Nephron (organoid): ENCODE results near the gene SLC35F6.

ENCODE experiments used
- H3K27ac Mint-ChIP-seq, 3 experiments: 2 replicates each; pipeline ENCODE4 v1.8.0; 2020; ENCODE audit warnings: mixed read lengths in 3 of 3, mild to moderate bottlenecking in 2 of 3, moderate library complexity in 1 of 3
- H3K27me3 Mint-ChIP-seq: 2 replicates; pipeline ENCODE4 v1.8.0; 2021; ENCODE audit warnings: low read depth, mild to moderate bottlenecking, moderate library complexity, mixed read lengths
- H3K36me3 Mint-ChIP-seq: 2 replicates; pipeline ENCODE4 v1.8.0; 2020; ENCODE audit warnings: low read depth, mixed read lengths
- H3K4me1 Mint-ChIP-seq: 2 replicates; pipeline ENCODE4 v1.8.0; 2020; ENCODE audit warnings: mixed read lengths
- H3K4me3 Mint-ChIP-seq, 3 experiments: 2 replicates each; pipeline ENCODE4 v1.8.0; 2020; ENCODE audit warnings: mild to moderate bottlenecking in 3 of 3, mixed read lengths in 3 of 3, moderate library complexity in 2 of 3
- H3K9me3 Mint-ChIP-seq: 2 replicates; pipeline ENCODE4 v1.8.0; 2020; ENCODE audit warnings: mixed read lengths
- CTCF ChIP-seq, 3 experiments: fragments of 200-600 bp; sonication (generic); IDR thresholded peaks; one replicate each; pipeline ENCODE4 v1.5.0; 2021; ENCODE audit warnings: antibody characterized with exemption in 3 of 3; ENCODE audit not compliant: unreplicated experiment in 3 of 3

SLC35F6 gene

DNA sequence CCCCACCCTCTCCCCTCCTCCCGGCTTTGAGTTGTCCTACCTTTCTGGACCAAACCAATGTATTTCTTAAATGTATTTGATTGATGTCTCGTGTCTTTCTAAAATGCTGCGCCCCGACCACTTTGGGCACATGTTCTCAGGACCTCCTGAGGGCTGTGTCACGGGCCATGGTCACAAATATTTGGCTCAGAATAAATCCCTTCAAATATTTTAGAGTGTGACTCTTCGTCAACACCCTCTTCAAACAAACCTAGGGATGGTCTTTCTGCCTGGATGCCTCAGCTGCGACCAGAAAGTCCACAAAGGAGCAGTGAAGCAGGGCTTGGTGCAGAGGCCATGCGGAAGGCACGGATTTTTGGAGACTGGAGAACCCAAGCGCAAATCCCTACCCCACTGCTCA lies 1.1 kb upstream of the SLC35F6 start:
- Mint-ChIP-seq H3K27ac (no peak overlapping the region), H3K36me3 (no peaks in the 10 kb centered on the region), H3K4me1 (peaks cover 25% of the 10 kb centered on the region), H3K4me3 (peak overlapping the region; percentile 89 to 93 (median 90)), H3K9me3 (no peaks in the 10 kb centered on the region), H3K27me3 (peaks cover 9% of the 10 kb centered on the region)
- no peak for TF ChIP-seq CTCF (IDR thresholded peaks at IDR 0.05; ENCODE audit: unreplicated experiment in 3 of 3)

GRCh38 chr2:26764906-26765305 lies 822 bp downstream of the SLC35F6 start:
- Mint-ChIP-seq H3K27ac (peak overlapping the region in 2 of 3 experiments; percentile 2 to 13), H3K4me3 (peak overlapping the region; percentile 89 to 93 (median 90)), H3K36me3 (no peaks in the 10 kb centered on the region), H3K27me3 (no peaks in the 10 kb centered on the region), H3K4me1 (peaks cover 26% of the 10 kb centered on the region), H3K9me3 (no peaks in the 10 kb centered on the region)
- no peak for TF ChIP-seq CTCF (IDR thresholded peaks at IDR 0.05; ENCODE audit: unreplicated experiment in 3 of 3)

DNA sequence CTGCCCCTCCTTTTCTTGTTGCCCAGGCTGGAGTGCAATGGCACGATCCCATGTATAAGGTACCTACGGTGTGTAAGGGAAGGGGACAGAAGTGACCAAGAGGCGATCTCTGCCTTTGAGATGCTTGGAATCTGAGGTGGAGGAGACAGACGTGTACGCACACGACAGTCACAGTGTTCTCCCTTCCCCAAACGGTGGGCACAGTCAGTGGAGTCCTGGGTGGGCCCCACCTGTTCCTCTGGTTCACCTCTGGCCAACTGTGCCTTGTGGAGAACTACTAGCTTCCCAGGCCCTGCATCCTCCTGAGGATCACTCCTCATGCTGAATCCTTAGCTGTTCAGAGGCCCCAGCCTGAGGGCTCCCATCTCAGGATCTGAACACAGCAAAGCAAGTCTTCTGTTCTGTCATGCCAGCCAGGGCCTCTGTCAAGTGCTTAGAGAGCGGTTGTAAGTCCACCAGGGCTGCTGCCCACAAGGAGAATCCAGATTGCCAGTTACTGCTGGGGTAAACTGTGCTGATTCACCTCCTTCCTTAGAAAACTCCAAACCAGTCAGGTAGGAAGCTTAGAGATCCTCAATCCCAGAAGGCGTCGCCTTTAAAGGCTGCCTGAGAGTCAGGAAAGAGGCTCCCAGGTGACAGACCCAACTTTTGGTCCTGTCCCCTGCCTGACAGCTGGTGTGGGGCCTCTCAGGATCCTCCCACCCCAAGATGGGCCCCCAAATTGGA lies 1.6 kb downstream of the SLC35F6 start:
- Mint-ChIP-seq H3K27me3 (no peaks in the 10 kb centered on the region), H3K27ac (peak overlapping the region in 1 of 3 experiments; percentile 60), H3K4me3 (peak overlapping the region; percentile 89 to 93 (median 90)), H3K36me3 (no peaks in the 10 kb centered on the region), H3K9me3 (no peaks in the 10 kb centered on the region), H3K4me1 (peaks cover 26% of the 10 kb centered on the region)
- TF ChIP-seq CTCF (IDR thresholded peaks at IDR 0.05; ENCODE audit: unreplicated experiment in 3 of 3) = no peak

- Mint-ChIP-seq H3K27ac (peak overlapping the region in 1 of 3 experiments; percentile 38), H3K27me3 (no peaks in the 10 kb centered on the region), H3K9me3 (no peaks in the 10 kb centered on the region), H3K4me1 (peaks cover 36% of the 10 kb centered on the region), H3K36me3 (no peaks in the 10 kb centered on the region), H3K4me3 (peak overlapping the region in 2 of 3 experiments; percentile 67 to 69)
- TF ChIP-seq CTCF (IDR thresholded peaks at IDR 0.05; ENCODE audit: unreplicated experiment in 3 of 3) = no peak
Observed at GRCh38 chr2:26767129-26767528, 3.0 kb downstream of the SLC35F6 start.

DNA sequence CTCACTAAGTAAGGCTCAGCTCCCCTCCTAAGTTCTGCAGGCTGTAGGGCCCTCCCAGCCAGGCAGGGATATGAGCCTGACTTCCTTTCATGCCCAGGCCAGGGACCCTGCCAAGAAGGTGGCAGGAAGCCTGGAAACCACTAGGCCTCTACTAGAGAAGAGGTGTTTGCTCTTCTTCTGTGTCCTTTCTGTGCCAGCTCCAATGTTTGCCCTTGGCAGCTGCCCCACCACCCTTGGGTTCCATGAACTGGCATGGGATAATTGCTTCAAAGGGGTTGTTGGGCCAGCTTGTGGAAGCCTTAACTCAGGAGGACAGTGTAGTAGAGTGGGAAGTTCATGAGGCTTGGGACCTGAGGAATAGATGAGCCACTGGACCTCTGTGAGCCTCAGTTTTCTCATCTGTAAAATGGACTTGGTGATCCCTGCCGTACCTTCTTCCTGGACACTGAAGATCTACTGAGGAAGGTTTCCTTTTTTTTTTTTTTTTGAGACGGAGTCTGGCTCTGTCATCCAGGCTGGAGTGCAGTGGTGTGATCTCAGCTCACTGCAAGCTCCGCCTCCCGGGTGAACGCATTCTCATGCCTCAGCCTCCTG lies 3.9 kb downstream of the SLC35F6 start:
- Mint-ChIP-seq H3K36me3 (no peaks in the 10 kb centered on the region), H3K27ac (peak overlapping the region in 1 of 3 experiments; percentile 38), H3K27me3 (no peaks in the 10 kb centered on the region), H3K9me3 (no peaks in the 10 kb centered on the region), H3K4me3 (no peak overlapping the region), H3K4me1 (peaks cover 44% of the 10 kb centered on the region)
- TF ChIP-seq CTCF (IDR thresholded peaks at IDR 0.05; ENCODE audit: unreplicated experiment in 3 of 3) = no peak

- Mint-ChIP-seq H3K36me3 (no peaks in the 10 kb centered on the region), H3K27me3 (no peaks in the 10 kb centered on the region), H3K4me3 (no peak overlapping the region), H3K9me3 (no peaks in the 10 kb centered on the region), H3K27ac (no peak overlapping the region), H3K4me1 (peaks cover 44% of the 10 kb centered on the region)
- no peak for TF ChIP-seq CTCF (IDR thresholded peaks at IDR 0.05; ENCODE audit: unreplicated experiment in 3 of 3)
Observed at GRCh38 chr2:26768759-26769088, 4.6 kb downstream of the SLC35F6 start.
